Kidney epithelial cell (primary cell): ENCODE results near the gene TEX48. TPM values are rescaled to one million over a fixed set of nuclear protein-coding genes. Genes with fewer than 3 reads are reported as not detected.

Experiments
- DNase-seq: peaks from one replicate; pipeline ENCODE4 v3.0.0-alpha.2; 2010; ENCODE audit warnings: low read depth
- H3K27me3 ChIP-seq: 2 replicates; pipeline ENCODE4 v1.6.0; 2011; ENCODE audit warnings: low read length; ENCODE audit not compliant: control insufficient read depth, insufficient read depth
- H3K36me3 ChIP-seq: 2 replicates; pipeline ENCODE4 v1.5.1; 2011; ENCODE audit warnings: low read length; ENCODE audit not compliant: control insufficient read depth, insufficient read depth
- H3K4me3 ChIP-seq: 2 replicates; pipeline ENCODE4 v1.5.1; 2011; ENCODE audit warnings: low read depth, mild to moderate bottlenecking, control low read depth, low read length
- total RNA-seq: library from RNA; depleted of rRNA; stranded (reverse); fragments of >200 nt; gene quantifications from 2 replicates; pipeline ENCODE4 v1.2.3, GENCODE V29; 2015
- TF ChIP-seq, protein P1 (sequence below): IDR thresholded peaks from 2 replicates; pipeline ENCODE4 v1.5.1; 2011; ENCODE audit warnings: mild to moderate bottlenecking, moderate library complexity, low read length, control low read depth, inconsistent platforms; ENCODE audit not compliant: insufficient read depth, poor library complexity, severe bottlenecking

Gene TEX48
- total RNA-seq, 1 donor from 2014 or later = not detected

DNA sequence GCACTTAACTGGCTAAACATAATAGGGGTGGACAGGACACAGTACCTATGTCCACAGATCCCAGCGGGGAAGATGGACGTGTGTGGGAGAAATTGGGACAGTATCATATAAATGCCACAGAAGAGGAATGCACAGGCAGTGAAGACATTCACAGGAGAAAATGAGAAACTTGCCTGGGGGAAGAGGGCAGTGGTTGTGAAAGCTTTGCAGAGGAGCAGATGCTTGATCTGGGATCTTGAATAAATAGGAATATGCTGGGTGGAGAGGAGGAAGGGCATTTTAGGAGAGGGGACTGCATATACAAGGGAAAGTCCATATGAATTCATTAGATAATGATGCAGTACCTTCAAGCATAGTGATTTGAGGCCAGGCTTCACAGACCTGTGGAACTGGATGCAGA lies 57.3 kb downstream of the TEX48 start:
- H3K36me3 ChIP-seq = no peaks in the 10 kb centered on the region
- TF ChIP-seq, protein P1, sequence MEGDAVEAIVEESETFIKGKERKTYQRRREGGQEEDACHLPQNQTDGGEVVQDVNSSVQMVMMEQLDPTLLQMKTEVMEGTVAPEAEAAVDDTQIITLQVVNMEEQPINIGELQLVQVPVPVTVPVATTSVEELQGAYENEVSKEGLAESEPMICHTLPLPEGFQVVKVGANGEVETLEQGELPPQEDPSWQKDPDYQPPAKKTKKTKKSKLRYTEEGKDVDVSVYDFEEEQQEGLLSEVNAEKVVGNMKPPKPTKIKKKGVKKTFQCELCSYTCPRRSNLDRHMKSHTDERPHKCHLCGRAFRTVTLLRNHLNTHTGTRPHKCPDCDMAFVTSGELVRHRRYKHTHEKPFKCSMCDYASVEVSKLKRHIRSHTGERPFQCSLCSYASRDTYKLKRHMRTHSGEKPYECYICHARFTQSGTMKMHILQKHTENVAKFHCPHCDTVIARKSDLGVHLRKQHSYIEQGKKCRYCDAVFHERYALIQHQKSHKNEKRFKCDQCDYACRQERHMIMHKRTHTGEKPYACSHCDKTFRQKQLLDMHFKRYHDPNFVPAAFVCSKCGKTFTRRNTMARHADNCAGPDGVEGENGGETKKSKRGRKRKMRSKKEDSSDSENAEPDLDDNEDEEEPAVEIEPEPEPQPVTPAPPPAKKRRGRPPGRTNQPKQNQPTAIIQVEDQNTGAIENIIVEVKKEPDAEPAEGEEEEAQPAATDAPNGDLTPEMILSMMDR = no peak
- DNase-seq = no peak
- H3K27me3 ChIP-seq = no peaks in the 10 kb centered on the region
- no peak overlapping the region for H3K4me3 ChIP-seq

DNA sequence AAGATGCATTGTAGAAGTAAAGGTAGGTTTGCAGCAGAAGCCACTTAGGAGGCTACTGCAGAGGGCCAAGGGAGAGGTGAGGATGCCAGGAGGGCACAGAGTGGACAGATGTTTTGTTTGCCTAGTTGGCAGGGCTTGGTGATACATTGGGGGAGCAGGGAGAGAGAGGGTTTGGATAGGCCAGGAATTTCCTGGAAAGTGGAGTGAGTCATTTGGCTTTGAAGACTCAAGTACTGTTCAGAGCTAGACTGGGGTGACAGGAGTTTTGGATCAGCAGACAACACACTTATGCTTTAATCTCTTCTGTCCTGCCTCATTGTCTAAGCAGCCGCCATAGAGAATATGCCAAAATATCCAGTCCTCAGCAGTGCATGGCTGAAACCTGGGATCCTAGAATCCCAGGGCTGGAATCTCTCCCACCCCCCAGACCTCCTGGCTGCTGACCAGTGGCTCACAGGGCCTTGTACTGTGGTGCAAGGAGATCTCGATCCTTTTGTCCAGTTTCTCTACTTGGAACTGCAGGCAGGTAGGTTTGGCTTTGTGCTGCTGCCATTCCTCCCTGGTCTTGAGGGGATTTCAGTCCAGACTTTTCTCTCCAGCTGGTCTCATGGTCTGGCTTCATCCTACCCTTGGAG lies 59.9 kb downstream of the TEX48 start:
- no peak for DNase-seq
- Histone ChIP-seq H3K27me3 (no peaks in the 10 kb centered on the region), H3K36me3 (no peaks in the 10 kb centered on the region), H3K4me3 (no peak overlapping the region)
- TF ChIP-seq, protein P1 = no peak

DNA sequence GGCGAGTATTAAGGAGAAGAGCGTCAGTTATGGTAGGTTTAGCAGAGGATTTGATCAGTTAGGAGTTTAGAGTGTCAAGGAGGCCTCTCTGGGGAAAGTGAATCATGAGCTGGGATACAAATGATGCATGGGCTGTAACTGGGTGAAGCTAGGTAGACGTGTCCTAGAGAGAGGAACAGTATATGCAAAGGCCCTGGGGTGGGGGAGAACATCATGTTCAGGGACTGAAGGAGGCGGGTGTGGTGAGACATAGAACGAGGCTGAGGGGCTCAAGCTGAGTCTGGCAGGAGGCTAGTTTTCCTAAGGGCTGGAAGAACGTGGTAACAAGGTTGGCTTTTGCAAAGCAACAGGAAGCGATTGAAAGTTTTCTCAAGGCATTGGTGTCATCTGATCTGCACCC lies 60.4 kb downstream of the TEX48 start:
- H3K27me3 ChIP-seq = no peaks in the 10 kb centered on the region
- H3K36me3 ChIP-seq = no peaks in the 10 kb centered on the region
- TF ChIP-seq, protein P1 = no peak
- no peak overlapping the region for H3K4me3 ChIP-seq
- DNase-seq = no peak

DNA sequence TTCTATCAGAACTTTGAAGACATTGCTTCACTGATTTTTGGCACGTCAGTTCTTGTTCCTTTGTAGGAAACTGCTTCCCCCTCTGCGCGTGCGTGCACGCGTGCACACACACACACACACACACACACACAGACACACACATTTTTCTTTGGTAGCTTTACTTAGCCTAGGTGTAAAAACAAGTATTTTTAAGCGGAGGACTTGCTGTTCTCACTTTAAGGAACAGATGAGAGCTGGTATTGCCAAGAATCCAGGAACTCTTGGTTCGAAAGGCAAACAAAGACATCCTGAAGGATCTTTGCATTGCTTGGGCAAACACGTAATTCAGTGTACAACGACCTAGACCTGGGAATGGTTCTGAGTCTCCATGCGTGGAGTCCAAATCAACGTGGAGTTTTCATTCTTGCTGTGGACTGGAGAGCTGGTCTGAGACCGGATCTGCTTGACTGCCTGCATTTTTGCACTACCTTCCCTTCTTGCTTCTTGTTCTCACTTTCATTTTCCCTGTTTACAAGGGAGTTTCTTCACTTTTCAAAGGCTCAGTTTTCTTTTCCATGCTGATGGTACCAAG lies 62.7 kb downstream of the TEX48 start:
- no peaks in the 10 kb centered on the region for H3K36me3 ChIP-seq
- DNase-seq = no peak
- H3K4me3 ChIP-seq = no peak overlapping the region
- no peaks in the 10 kb centered on the region for H3K27me3 ChIP-seq
- TF ChIP-seq, protein P1 = no peak

DNA sequence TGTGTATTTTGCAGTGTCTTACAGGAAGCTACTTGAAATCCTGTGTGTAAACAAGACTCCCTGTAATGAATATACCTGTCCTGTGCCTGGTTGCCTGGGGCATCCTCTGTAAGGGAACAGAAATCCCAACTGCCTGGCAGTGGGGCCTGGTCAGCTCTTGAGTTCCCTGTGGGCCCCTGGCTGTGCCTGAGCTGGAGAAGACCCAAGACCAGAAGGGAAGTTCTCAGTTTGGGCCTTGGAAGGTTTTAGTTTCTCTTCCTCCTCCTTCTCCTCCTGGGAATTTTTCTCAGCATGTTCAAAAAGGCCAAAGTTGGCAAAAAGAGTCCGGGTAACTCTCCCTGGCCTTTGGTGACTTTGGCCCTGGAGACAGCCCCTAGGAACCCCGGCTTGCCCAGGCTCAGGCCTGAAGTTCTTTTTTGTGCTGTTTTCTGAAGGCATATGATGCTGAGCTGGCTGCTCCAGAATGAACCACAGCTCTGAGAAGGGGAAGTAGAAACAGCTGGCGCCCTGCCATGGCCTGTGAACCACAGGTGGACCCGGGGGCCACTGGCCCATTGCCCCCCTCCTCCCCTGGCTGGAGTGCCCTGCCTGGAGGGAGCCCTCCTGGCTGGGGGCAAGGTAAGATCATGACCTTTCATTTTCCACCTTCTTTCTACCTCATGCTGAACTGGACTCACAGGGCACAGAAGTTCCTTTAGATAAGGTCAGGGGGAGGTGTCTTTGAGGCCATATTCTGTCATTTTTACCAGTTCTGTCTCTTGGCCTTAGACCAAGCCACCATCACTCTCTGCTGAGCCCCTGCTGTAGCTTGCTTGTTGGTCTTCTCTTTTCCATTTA lies 65.1 kb downstream of the TEX48 start:
- no peak for DNase-seq
- TF ChIP-seq, protein P1 = no peak

More for the DNA sequence above, 65.1 kb downstream of the TEX48 start:
- no peaks in the 10 kb centered on the region for H3K36me3 ChIP-seq
- H3K27me3 ChIP-seq = no peaks in the 10 kb centered on the region
- no peak overlapping the region for H3K4me3 ChIP-seq

Other genes starting within 250 kb of the TEX48 start
- gene WHRN, start 176.7 kb downstream of the TEX48 start, total RNA-seq = 8.1 and 9.2 TPM in 2 replicates
- 338 and 392 TPM in 2 replicates for gene ATP6V1G1, start 94.4 kb downstream of the TEX48 start, total RNA-seq
- gene TMEM268, start 70.9 kb downstream of the TEX48 start, total RNA-seq = 17.9 and 19.4 TPM in 2 replicates
- not detected in 2 replicates for gene TEX53, start 24.4 kb downstream of the TEX48 start, total RNA-seq
- 11.7 and 13.4 TPM in 2 replicates for gene TNFSF15, start 123.8 kb upstream of the TEX48 start, total RNA-seq
- gene TNFSF8, start 248.4 kb upstream of the TEX48 start, total RNA-seq = not detected in 2 replicates